HepG2 (cell line): ENCODE measurements around the gene TAMM41.

Experiments used
- KAT8 ChIP-seq: IDR thresholded peaks from 2 replicates; pipeline ENCODE4 v1.6.1; 2016; ENCODE audit warnings: missing genetic modification reagents, missing compliant biosample characterization
- ZNF564 ChIP-seq: sonication (generic); formaldehyde crosslinking; IDR thresholded peaks from 2 replicates; pipeline ENCODE4 v1.8.1; 2023; ENCODE audit warnings: mild to moderate bottlenecking, missing genetic modification reagents
- ZNF639 ChIP-seq: conservative IDR thresholded peaks from 2 replicates; pipeline ENCODE4 v1.6.1; 2018; ENCODE audit warnings: missing genetic modification reagents
- ZNF883 ChIP-seq: sonication (generic); formaldehyde crosslinking; IDR thresholded peaks from 2 replicates; pipeline ENCODE4 v1.5.1; 2020; ENCODE audit warnings: mild to moderate bottlenecking, missing genetic modification reagents; ENCODE audit errors: not compliant biosample characterization

- no peak for TF ChIP-seq KAT8
- TF ChIP-seq ZNF883 (CRISPR knock-in tag), result no peak
- no peak for TF ChIP-seq ZNF639 (CRISPR knock-in tag)
- TF ChIP-seq ZNF564 (CRISPR knock-in tag), result no peak
Observed at GRCh38 chr3:11850003-11850402, 3.3 kb upstream of the TAMM41 start.
